Trophoblast cell (in vitro differentiated cells and primary cell): ENCODE measurements around the gene CCDC34.

ENCODE experiments used
- DNase-seq, 2 donors: peaks; one replicate each; pipeline ENCODE4 v3.0.0-alpha.2; 2016
- H2AFZ ChIP-seq: 2 replicates; pipeline ENCODE4 v1.6.1; 2013; ENCODE audit warnings: low read length, moderate library complexity, mild to moderate bottlenecking; ENCODE audit not compliant: insufficient read depth, poor library complexity
- H2AK5ac ChIP-seq: 2 replicates; pipeline ENCODE4 v1.6.1; 2013; ENCODE audit warnings: mild to moderate bottlenecking, low read length
- H2BK120ac ChIP-seq: 2 replicates; pipeline ENCODE4 v1.6.1; 2013; ENCODE audit warnings: low read length, mild to moderate bottlenecking, moderate library complexity; ENCODE audit not compliant: insufficient read depth, poor library complexity
- H2BK12ac ChIP-seq: 2 replicates; pipeline ENCODE4 v1.6.1; 2013; ENCODE audit warnings: mild to moderate bottlenecking, low read length, moderate library complexity
- H2BK5ac ChIP-seq: 2 replicates; pipeline ENCODE4 v1.6.1; 2013; ENCODE audit warnings: low read length, low read depth, moderate library complexity, mild to moderate bottlenecking; ENCODE audit not compliant: poor library complexity
- H3K14ac ChIP-seq: 2 replicates; pipeline ENCODE4 v1.6.1; 2013; ENCODE audit warnings: mild to moderate bottlenecking, low read length
- H3K18ac ChIP-seq: 2 replicates; pipeline ENCODE4 v1.6.1; 2013; ENCODE audit warnings: mild to moderate bottlenecking, low read length
- H3K23ac ChIP-seq: 2 replicates; pipeline ENCODE4 v1.6.1; 2013; ENCODE audit warnings: low read length
- H3K27ac ChIP-seq: 2 replicates; pipeline ENCODE4 v1.5.1; 2013; ENCODE audit warnings: low read depth, mild to moderate bottlenecking, inconsistent platforms, low read length, moderate library complexity
- H3K27me3 ChIP-seq: 2 replicates; pipeline ENCODE4 v1.6.1; 2013; ENCODE audit warnings: inconsistent platforms, mild to moderate bottlenecking, low read length, moderate library complexity; ENCODE audit not compliant: insufficient read depth
- H3K36me3 ChIP-seq, 2 experiments: 1 replicate in 1 of 2; 2 replicates in 1 of 2; pipeline ENCODE4 v1.6.1; 2013; ENCODE audit warnings: low read length in 2 of 2, mild to moderate bottlenecking in 2 of 2, moderate library complexity in 1 of 2; ENCODE audit not compliant: insufficient read depth in 2 of 2, control insufficient read depth in 1 of 2
- H3K4ac ChIP-seq: 2 replicates; pipeline ENCODE4 v1.6.1; 2013; ENCODE audit warnings: low read depth, mild to moderate bottlenecking, low read length, moderate library complexity
- H3K4me1 ChIP-seq, 2 experiments: 1 replicate in 1 of 2; 2 replicates in 1 of 2; pipeline ENCODE4 v1.6.1; 2013; ENCODE audit warnings: low read length in 2 of 2, mild to moderate bottlenecking in 2 of 2, moderate library complexity in 1 of 2; ENCODE audit not compliant: insufficient read depth in 2 of 2, control insufficient read depth in 1 of 2
- H3K4me2 ChIP-seq: 2 replicates; pipeline ENCODE4 v1.6.1; 2013; ENCODE audit warnings: inconsistent platforms, mild to moderate bottlenecking, low read length, moderate library complexity
- H3K4me3 ChIP-seq: 2 replicates; pipeline ENCODE4 v1.5.1; 2013; ENCODE audit warnings: mild to moderate bottlenecking, low read depth, low read length, inconsistent platforms
- H3K79me1 ChIP-seq: one replicate; pipeline ENCODE4 v1.6.1; 2013; ENCODE audit warnings: low read length
- H3K79me2 ChIP-seq: 2 replicates; pipeline ENCODE4 v1.6.1; 2013; ENCODE audit warnings: low read length, mild to moderate bottlenecking; ENCODE audit not compliant: control insufficient read depth, insufficient read depth, poor library complexity
- H3K9ac ChIP-seq: 2 replicates; pipeline ENCODE4 v1.6.1; 2013; ENCODE audit warnings: mild to moderate bottlenecking, low read length
- H3K9me3 ChIP-seq: 2 replicates; pipeline ENCODE4 v1.6.1; 2013; ENCODE audit warnings: low read depth, mild to moderate bottlenecking, control low read depth, inconsistent platforms, low read length; ENCODE audit not compliant: insufficient read depth
- H4K12ac ChIP-seq: 2 replicates; pipeline ENCODE4 v1.6.1; 2013; ENCODE audit warnings: low read depth, mild to moderate bottlenecking, low read length, moderate library complexity
- H4K8ac ChIP-seq: 2 replicates; pipeline ENCODE4 v1.6.1; 2013; ENCODE audit warnings: low read depth, mild to moderate bottlenecking, low read length, moderate library complexity
- H4K91ac ChIP-seq: one replicate; pipeline ENCODE4 v1.6.1; 2013; ENCODE audit warnings: low read depth, mild to moderate bottlenecking, low read length, moderate library complexity
- WGBS: extraction: QIAGEN DNeasy Blood & Tissue Kit; methylation state at CpG from one replicate; pipeline ENCODE4 v1.1.7; 2013; ENCODE audit warnings: missing lambda C conversion rate; ENCODE audit not compliant: insufficient read length, insufficient coverage; ENCODE audit errors: extremely low coverage; 5-methylcytosine and 5-hydroxymethylcytosine counted together

The CCDC34 gene

GRCh38 chr11:27361649-27362431, 1.2 kb downstream of the CCDC34 start:
- peaks cover 7 to 16% of the 10 kb centered on the region in 2 experiments for H3K4me1 ChIP-seq
- H3K18ac ChIP-seq = no peak overlapping the region
- no peak overlapping the region for H4K8ac ChIP-seq
- no peak overlapping the region for H2BK12ac ChIP-seq
- H3K9ac ChIP-seq = no peak overlapping the region
- no peak overlapping the region for H3K27ac ChIP-seq
- no peak for DNase-seq
- H3K79me2 ChIP-seq = no peaks in the 10 kb centered on the region
- no peak overlapping the region for H2AK5ac ChIP-seq
- H2BK120ac ChIP-seq = no peak overlapping the region
- H3K4me3 ChIP-seq = no peak overlapping the region
- H2AFZ ChIP-seq = no peak overlapping the region
- no peak overlapping the region for H3K23ac ChIP-seq
- H2BK5ac ChIP-seq = no peak overlapping the region
- H3K4ac ChIP-seq = no peak overlapping the region
- no peak overlapping the region for H4K91ac ChIP-seq
- H3K79me1 ChIP-seq = peaks cover 8% of the 10 kb centered on the region
- no peaks in the 10 kb centered on the region for H3K9me3 ChIP-seq
- no CpG with 5 or more reads among the region's 8 CpGs for WGBS
- H3K27me3 ChIP-seq = no peaks in the 10 kb centered on the region
- no peak overlapping the region for H4K12ac ChIP-seq
- H3K4me2 ChIP-seq = peak overlapping the region; percentile 87
- H3K36me3 ChIP-seq = no peaks in the 10 kb centered on the region
- H3K14ac ChIP-seq = no peak overlapping the region

- no peak overlapping the region for H2BK5ac ChIP-seq
Measured at GRCh38 chr11:27358296-27358695, 4.7 kb downstream of the CCDC34 start.

DNA sequence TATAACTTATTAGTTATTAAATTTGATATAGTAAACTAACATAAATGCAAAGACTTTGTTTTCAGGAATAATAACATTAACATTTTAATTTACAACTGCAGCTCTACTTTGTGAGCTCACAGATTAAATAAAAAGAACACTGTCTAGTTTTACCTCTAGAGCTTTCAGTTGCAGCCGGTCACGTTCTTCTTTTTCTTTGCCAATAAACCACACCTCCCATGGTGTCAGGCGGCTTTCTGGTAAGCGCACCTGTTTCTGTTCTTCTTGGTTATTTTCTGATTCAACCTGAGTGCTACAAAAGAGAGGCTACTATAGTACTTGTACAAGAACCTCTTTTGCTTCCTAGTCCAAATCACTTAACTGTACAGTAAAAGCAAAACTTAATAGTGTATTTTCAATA, 5.8 kb downstream of the CCDC34 start:
- Histone ChIP-seq H3K4ac (no peak overlapping the region), H2AFZ (no peak overlapping the region), H4K8ac (no peak overlapping the region), H3K4me1 (peaks cover 9 to 13% of the 10 kb centered on the region in 2 experiments), H2AK5ac (no peak overlapping the region), H3K79me2 (no peaks in the 10 kb centered on the region), H3K9ac (no peak overlapping the region), H3K23ac (no peak overlapping the region), H3K4me3 (no peak overlapping the region), H3K4me2 (no peak overlapping the region), H3K27ac (no peak overlapping the region), H3K9me3 (no peaks in the 10 kb centered on the region), H3K36me3 (no peaks in the 10 kb centered on the region), H3K79me1 (peaks cover 4% of the 10 kb centered on the region), H3K18ac (no peak overlapping the region), H3K14ac (no peak overlapping the region), H3K27me3 (no peaks in the 10 kb centered on the region), H2BK5ac (no peak overlapping the region), H4K12ac (no peak overlapping the region), H2BK120ac (no peak overlapping the region), H2BK12ac (no peak overlapping the region), H4K91ac (no peak overlapping the region)
- DNase-seq = no peak
- WGBS = no CpG with 5 or more reads among the region's 4 CpGs

More at GRCh38 chr11:27358296-27358695, 4.7 kb downstream of the CCDC34 start:
- Histone ChIP-seq H3K4me2 (no peak overlapping the region), H3K4me1 (peaks cover 9 to 14% of the 10 kb centered on the region in 2 experiments), H3K9ac (no peak overlapping the region), H4K12ac (no peak overlapping the region), H3K4ac (no peak overlapping the region), H3K79me2 (no peaks in the 10 kb centered on the region), H3K23ac (no peak overlapping the region), H3K14ac (no peak overlapping the region), H3K4me3 (no peak overlapping the region), H3K27ac (no peak overlapping the region), H3K27me3 (no peaks in the 10 kb centered on the region), H4K8ac (no peak overlapping the region), H3K9me3 (no peaks in the 10 kb centered on the region), H2BK12ac (no peak overlapping the region), H3K18ac (no peak overlapping the region), H4K91ac (no peak overlapping the region), H2AK5ac (no peak overlapping the region), H3K79me1 (peaks cover 7% of the 10 kb centered on the region), H2BK120ac (no peak overlapping the region), H3K36me3 (no peaks in the 10 kb centered on the region), H2AFZ (no peak overlapping the region)
- peak; percentile 55 to 78 for DNase-seq
- WGBS = no CpG with 5 or more reads among the region's 1 CpG

GRCh38 chr11:27356624-27357222, 6.3 kb downstream of the CCDC34 start:
- no peak for DNase-seq
- no peak overlapping the region for H2BK12ac ChIP-seq
- no CpG with 5 or more reads among the region's 5 CpGs for WGBS
- no peak overlapping the region for H2BK120ac ChIP-seq
- H2AFZ ChIP-seq = no peak overlapping the region
- H3K79me1 ChIP-seq = peaks cover 7% of the 10 kb centered on the region
- H3K79me2 ChIP-seq = no peaks in the 10 kb centered on the region
- no peak overlapping the region for H3K23ac ChIP-seq
- no peak overlapping the region for H3K4me3 ChIP-seq
- H4K91ac ChIP-seq = no peak overlapping the region
- no peaks in the 10 kb centered on the region for H3K27me3 ChIP-seq
- peaks cover 0 to 2% of the 10 kb centered on the region in 2 experiments for H3K36me3 ChIP-seq
- H4K12ac ChIP-seq = no peak overlapping the region
- no peak overlapping the region for H4K8ac ChIP-seq
- no peak overlapping the region for H3K4ac ChIP-seq
- no peak overlapping the region for H3K4me2 ChIP-seq
- H3K27ac ChIP-seq = no peak overlapping the region
- no peak overlapping the region for H3K14ac ChIP-seq
- H3K9ac ChIP-seq = no peak overlapping the region
- no peak overlapping the region for H2BK5ac ChIP-seq
- H3K18ac ChIP-seq = no peak overlapping the region
- peaks cover 9 to 11% of the 10 kb centered on the region in 2 experiments for H3K4me1 ChIP-seq
- H2AK5ac ChIP-seq = no peak overlapping the region
- H3K9me3 ChIP-seq = no peaks in the 10 kb centered on the region
